HepG2 (cell line): ENCODE results near the gene PPIL3. TPM values are rescaled to one million over a fixed set of nuclear protein-coding genes. Genes with fewer than 3 reads are reported as not detected.

Experiments used
- ELK4 ChIP-seq: sonication (generic); formaldehyde crosslinking; IDR thresholded peaks from 2 replicates; pipeline ENCODE4 v1.9.0; 2021; ENCODE audit warnings: missing genetic modification reagents, borderline replicate concordance
- ETV6 ChIP-seq: sonication (generic); formaldehyde crosslinking; conservative IDR thresholded peaks from 2 replicates; pipeline ENCODE4 v1.4.0; 2020; ENCODE audit warnings: missing genetic modification reagents
- EZH2 ChIP-seq: conservative IDR thresholded peaks from 2 replicates; pipeline ENCODE4 v1.6.1; 2012; ENCODE audit warnings: mild to moderate bottlenecking, low read depth, low read length, moderate library complexity
- FLYWCH1 ChIP-seq: sonication (generic); formaldehyde crosslinking; IDR thresholded peaks from 2 replicates; pipeline ENCODE4 v1.8.1; 2023; ENCODE audit warnings: mild to moderate bottlenecking, missing genetic modification reagents
- GPN1 ChIP-seq: sonication (generic); formaldehyde crosslinking; IDR thresholded peaks from 2 replicates; pipeline ENCODE4 v1.5.1; 2020; ENCODE audit warnings: missing genetic modification reagents, borderline replicate concordance
- HMG20B ChIP-seq: conservative IDR thresholded peaks from 2 replicates; pipeline ENCODE4 v1.6.1; 2016; ENCODE audit warnings: missing genetic modification reagents, missing compliant biosample characterization
- HNF1B ChIP-seq: sonication (generic); formaldehyde crosslinking; IDR thresholded peaks from 2 replicates; pipeline ENCODE4 v1.5.1; 2020; ENCODE audit warnings: mild to moderate bottlenecking, moderate library complexity, missing genetic modification reagents
- MED8 ChIP-seq: sonication (generic); formaldehyde crosslinking; IDR thresholded peaks from 2 replicates; pipeline ENCODE4 v1.8.1; 2023; ENCODE audit warnings: mild to moderate bottlenecking, missing genetic modification reagents; ENCODE audit not compliant: insufficient replicate concordance
- MEIS1 ChIP-seq: sonication (generic); formaldehyde crosslinking; IDR thresholded peaks from 2 replicates; pipeline ENCODE4 v1.9.0; 2021; ENCODE audit warnings: mild to moderate bottlenecking, missing genetic modification reagents, moderate library complexity, borderline replicate concordance
- MEIS2 ChIP-seq: sonication (generic); formaldehyde crosslinking; IDR thresholded peaks from 2 replicates; pipeline ENCODE4 v1.9.0; 2021; ENCODE audit warnings: mild to moderate bottlenecking, missing genetic modification reagents
- NR1H2 ChIP-seq: sonication (generic); formaldehyde crosslinking; IDR thresholded peaks from 2 replicates; pipeline ENCODE4 v1.8.1; 2022; ENCODE audit warnings: low read depth, missing genetic modification reagents, borderline replicate concordance
- POLR2AphosphoS5 ChIP-seq: IDR thresholded peaks from 2 replicates; pipeline ENCODE4 v1.6.1; 2012; ENCODE audit warnings: low read depth, low read length
- RERE ChIP-seq: IDR thresholded peaks from 2 replicates; pipeline ENCODE4 v1.6.1; 2016; ENCODE audit warnings: low read depth, missing genetic modification reagents, missing compliant biosample characterization
- SP140L ChIP-seq: sonication (generic); formaldehyde crosslinking; IDR thresholded peaks from 2 replicates; pipeline ENCODE4 v1.4.0; 2020; ENCODE audit warnings: missing genetic modification reagents, borderline replicate concordance
- TOE1 ChIP-seq: sonication (generic); formaldehyde crosslinking; IDR thresholded peaks from 2 replicates; pipeline ENCODE4 v1.4.0; 2020; ENCODE audit warnings: mild to moderate bottlenecking, missing genetic modification reagents
- ZFP62 ChIP-seq: sonication (generic); formaldehyde crosslinking; IDR thresholded peaks from 2 replicates; pipeline ENCODE4 v1.4.0; 2020; ENCODE audit warnings: missing genetic modification reagents
- ZNF138 ChIP-seq: sonication (generic); formaldehyde crosslinking; IDR thresholded peaks from 2 replicates; pipeline ENCODE4 v1.5.0; 2020; ENCODE audit warnings: mild to moderate bottlenecking, low read depth, missing genetic modification reagents
- ZNF225 ChIP-seq: sonication (generic); formaldehyde crosslinking; IDR thresholded peaks from 2 replicates; pipeline ENCODE4 v1.4.0; 2020; ENCODE audit warnings: mild to moderate bottlenecking, missing genetic modification reagents
- ZNF253 ChIP-seq: sonication (generic); formaldehyde crosslinking; IDR thresholded peaks from 2 replicates; pipeline ENCODE4 v1.8.0; 2022; ENCODE audit warnings: mild to moderate bottlenecking, missing genetic modification reagents, borderline replicate concordance
- ZNF580 ChIP-seq: IDR thresholded peaks from 2 replicates; pipeline ENCODE4 v1.6.1; 2016; ENCODE audit warnings: low read depth, borderline replicate concordance
- polyA plus RNA-seq, 8 experiments: library from polyadenylated mRNA; depleted of rRNA in 3 of 8; stranded (reverse) in 7 of 8; unstranded in 1 of 8; fragments of >200 nt; fragmentation: Illumina TruSeq in 4 of 8; extraction: Trizol in 4 of 8; gene quantifications; 2 replicates each; pipeline versions ENCODE4 v1.2.1 to v1.2.3, GENCODE V29; 2011 to 2016; ENCODE audit warnings: low read depth in 4 of 8, missing spikeins in 1 of 8, mixed read lengths in 1 of 8; ENCODE audit not compliant: insufficient read depth in 1 of 8
- total RNA-seq, 5 experiments: library from RNA; depleted of rRNA; stranded (reverse); fragments of >200 nt; fragmentation: Illumina TruSeq; extraction: Trizol; gene quantifications; 2 replicates each; pipeline ENCODE4 v1.2.3, GENCODE V29; 2016; ENCODE audit warnings: low read depth in 1 of 5

Gene PPIL3
- total and polyA plus RNA-seq, 2 of the 13 experiments (the other 11 are each of a cell fraction or from before 2014, with no cell fraction given) = 98.7 to 107 TPM

- TF ChIP-seq SP140L (CRISPR knock-in tag) (peak; percentile 53; the same call in 1 of the 2 replicates), MEIS2 (CRISPR knock-in tag) (no peak; the same call in 1 of the 2 replicates), ZNF580 (no peak), POLR2AphosphoS5 (peak; percentile 84), EZH2 (no peak), ETV6 (CRISPR knock-in tag) (peak; percentile 63), GPN1 (no peak), MED8 (CRISPR knock-in tag) (no peak), NR1H2 (CRISPR knock-in tag) (no peak; the same call in 1 of the 2 replicates), RERE (CRISPR knock-in tag) (0 out of 2 replicates have a peak, but pooled peaks have one; percentile 45), ZNF225 (CRISPR knock-in tag) (no peak), HMG20B (CRISPR knock-in tag) (no peak; the same call in none of the 2 replicates), ZNF138 (CRISPR knock-in tag) (no peak), ZFP62 (CRISPR knock-in tag) (no peak), TOE1 (CRISPR knock-in tag) (peak; percentile 86; the same call in 1 of the 2 replicates), ZNF253 (peak; percentile 94), HNF1B (CRISPR knock-in tag) (no peak; the same call in none of the 2 replicates), ELK4 (CRISPR knock-in tag) (no peak; the same call in 1 of the 2 replicates), FLYWCH1 (CRISPR knock-in tag) (0 out of 2 replicates have a peak, but pooled peaks have one; percentile 82), MEIS1 (CRISPR knock-in tag) (peak; percentile 17; the same call in 1 of the 2 replicates)
These were observed at the start of gene PPIL3, which contains the start of gene NIF3L1 (continued) for GRCh38 chr2:200888704-200889625.
